Activated CD4-positive, alpha-beta memory T cell treated with anti-CD3 and anti-CD28 coated beads, Interleukin-2, amount 10 ng/mL, durations not matched to agents 7 days and 5 days (primary cell): ENCODE results near the gene SIM2. TPM values are rescaled to one million over a fixed set of nuclear protein-coding genes. Genes with fewer than 3 reads are reported as not detected.
A peak's percentile ranks its signal among the peaks of the same experiment; 100 is the strongest.

Experiments
- CTCF ChIA-PET: fragments of 350-600 bp; sonication (Branson Sonifier 250); formaldehyde crosslinking; loops from one replicate; lab custom pipeline; 2021; ENCODE audit warnings: antibody characterized with exemption, inconsistent platforms; lab: Charles Lee
- POLR2A ChIA-PET: fragments of 350-600 bp; sonication (Branson Sonifier 250); formaldehyde crosslinking; loops from one replicate; lab custom pipeline; 2021; ENCODE audit warnings: antibody characterized with exemption; lab: Charles Lee
- DNase-seq: peaks from one replicate; pipeline ENCODE4 v3.0.0-alpha.2; 2020
- H3K27ac Mint-ChIP-seq: one replicate; pipeline ENCODE4 v1.8.0; 2021; ENCODE audit warnings: mild to moderate bottlenecking, mixed read lengths
- H3K27me3 Mint-ChIP-seq: one replicate; pipeline ENCODE4 v1.8.0; 2021; ENCODE audit warnings: mixed read lengths
- H3K36me3 Mint-ChIP-seq: one replicate; pipeline ENCODE4 v1.8.0; 2021; ENCODE audit warnings: low read depth, mixed read lengths
- H3K4me1 Mint-ChIP-seq: one replicate; pipeline ENCODE4 v1.8.0; 2021; ENCODE audit warnings: mixed read lengths
- H3K4me3 Mint-ChIP-seq: one replicate; pipeline ENCODE4 v1.8.0; 2021; ENCODE audit warnings: mild to moderate bottlenecking, mixed read lengths
- H3K9me3 Mint-ChIP-seq: one replicate; pipeline ENCODE4 v1.8.0; 2021; ENCODE audit warnings: mixed read lengths
- total RNA-seq, 2 experiments: library from RNA; stranded (reverse); gene quantifications; one replicate each; pipeline ENCODE4 v1.2.3, GENCODE V29; 2021

SIM2 gene
- total RNA-seq, 2 experiments from 2014 or later, result 0.55 to 0.68 TPM

DNA sequence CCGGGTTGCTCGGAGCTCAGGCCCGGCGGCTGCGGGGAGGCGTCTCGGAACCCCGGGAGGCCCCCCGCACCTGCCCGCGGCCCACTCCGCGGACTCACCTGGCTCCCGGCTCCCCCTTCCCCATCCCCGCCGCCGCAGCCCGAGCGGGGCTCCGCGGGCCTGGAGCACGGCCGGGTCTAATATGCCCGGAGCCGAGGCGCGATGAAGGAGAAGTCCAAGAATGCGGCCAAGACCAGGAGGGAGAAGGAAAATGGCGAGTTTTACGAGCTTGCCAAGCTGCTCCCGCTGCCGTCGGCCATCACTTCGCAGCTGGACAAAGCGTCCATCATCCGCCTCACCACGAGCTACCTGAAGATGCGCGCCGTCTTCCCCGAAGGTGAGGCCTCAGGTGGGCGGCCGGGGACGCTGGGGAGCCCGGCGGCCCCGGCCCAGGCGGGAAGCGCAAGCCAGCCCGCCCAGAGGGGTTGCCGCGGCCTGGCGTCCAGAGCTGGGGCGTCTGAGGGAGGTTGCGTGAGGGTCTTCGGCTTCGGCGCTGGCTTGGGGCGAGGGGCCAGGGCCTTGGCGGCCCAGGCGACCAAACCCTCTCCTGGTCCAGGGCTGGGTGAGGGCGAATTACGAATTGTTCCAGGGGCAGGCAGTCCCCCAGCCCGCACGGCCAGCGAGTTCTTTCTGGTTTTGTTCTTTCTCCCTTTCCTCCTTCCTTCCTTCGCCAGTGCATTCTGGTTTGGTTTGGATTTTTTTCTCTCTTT is 805 bp downstream of the SIM2 start:
- no peak for DNase-seq
- Mint-ChIP-seq H3K4me3 (peak overlapping the region; percentile 49), H3K9me3 (no peaks in the 10 kb centered on the region), H3K27ac (no peak overlapping the region), H3K27me3 (peaks cover 78% of the 10 kb centered on the region), H3K4me1 (peaks cover 15% of the 10 kb centered on the region), H3K36me3 (peaks cover 3% of the 10 kb centered on the region)
- POLR2A ChIA-PET, result no interaction called here
- CTCF ChIA-PET, result interaction anchor here (1.7 kb wide), 1 partner anchor 69 kb away, joined by 3 read pairs; no protein-coding TSS in a partner anchor

- ChIA-PET CTCF (interaction anchor here (1.7 kb wide), 1 partner anchor 70 kb away, joined by 3 read pairs; no protein-coding TSS in a partner anchor), POLR2A (no interaction called here)
- Mint-ChIP-seq H3K4me3 (peak overlapping the region; percentile 49), H3K27me3 (peaks cover 77% of the 10 kb centered on the region), H3K9me3 (no peaks in the 10 kb centered on the region), H3K27ac (no peak overlapping the region), H3K36me3 (no peaks in the 10 kb centered on the region), H3K4me1 (peaks cover 15% of the 10 kb centered on the region)
- no peak for DNase-seq
These were observed 1.5 kb downstream of the SIM2 start for GRCh38 chr21:36700295-36700970.

DNA sequence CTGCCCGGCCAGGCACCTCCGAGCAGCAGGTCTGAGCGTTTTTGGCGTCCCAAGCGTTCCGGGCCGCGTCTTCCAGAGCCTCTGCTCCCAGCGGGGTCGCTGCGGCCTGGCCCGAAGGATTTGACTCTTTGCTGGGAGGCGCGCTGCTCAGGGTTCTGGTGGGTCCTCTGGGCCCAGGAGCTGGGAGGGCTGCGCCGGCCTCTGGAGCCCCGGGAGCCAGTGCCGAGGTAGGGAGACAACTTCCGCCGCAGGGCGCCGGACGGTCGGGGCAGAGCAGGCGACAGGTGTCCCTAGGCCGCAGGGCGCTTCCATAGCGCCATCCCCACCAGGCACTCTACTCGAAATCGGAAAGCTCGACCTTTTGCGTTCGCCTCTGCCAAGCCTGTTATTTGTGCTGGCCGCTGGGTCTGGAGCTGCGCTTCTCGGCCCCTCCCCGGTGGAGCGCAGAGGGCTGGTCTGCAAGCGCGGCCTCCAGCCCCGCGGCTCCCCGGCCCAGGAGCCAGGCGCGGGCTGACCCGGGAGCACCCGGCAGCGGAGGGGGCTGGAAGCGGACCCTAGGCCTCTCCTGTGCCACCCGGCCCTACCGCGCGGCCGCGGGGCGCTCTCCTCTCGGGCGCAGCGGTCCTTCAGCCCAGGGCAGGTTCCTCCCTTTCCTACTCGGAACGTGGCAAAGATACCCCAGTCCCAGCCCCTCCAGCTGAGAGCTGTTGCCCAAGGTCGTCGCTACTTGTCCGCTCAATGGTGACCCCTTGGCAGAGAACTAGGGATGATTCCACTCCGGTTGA is 2.2 kb downstream of the SIM2 start:
- no peak for DNase-seq
- H3K4me3 Mint-ChIP-seq, result peak overlapping the region; percentile 49
- CTCF ChIA-PET, result interaction anchor here (1.7 kb wide), 1 partner anchor 71 kb away, joined by 3 read pairs; no protein-coding TSS in a partner anchor

DNA sequence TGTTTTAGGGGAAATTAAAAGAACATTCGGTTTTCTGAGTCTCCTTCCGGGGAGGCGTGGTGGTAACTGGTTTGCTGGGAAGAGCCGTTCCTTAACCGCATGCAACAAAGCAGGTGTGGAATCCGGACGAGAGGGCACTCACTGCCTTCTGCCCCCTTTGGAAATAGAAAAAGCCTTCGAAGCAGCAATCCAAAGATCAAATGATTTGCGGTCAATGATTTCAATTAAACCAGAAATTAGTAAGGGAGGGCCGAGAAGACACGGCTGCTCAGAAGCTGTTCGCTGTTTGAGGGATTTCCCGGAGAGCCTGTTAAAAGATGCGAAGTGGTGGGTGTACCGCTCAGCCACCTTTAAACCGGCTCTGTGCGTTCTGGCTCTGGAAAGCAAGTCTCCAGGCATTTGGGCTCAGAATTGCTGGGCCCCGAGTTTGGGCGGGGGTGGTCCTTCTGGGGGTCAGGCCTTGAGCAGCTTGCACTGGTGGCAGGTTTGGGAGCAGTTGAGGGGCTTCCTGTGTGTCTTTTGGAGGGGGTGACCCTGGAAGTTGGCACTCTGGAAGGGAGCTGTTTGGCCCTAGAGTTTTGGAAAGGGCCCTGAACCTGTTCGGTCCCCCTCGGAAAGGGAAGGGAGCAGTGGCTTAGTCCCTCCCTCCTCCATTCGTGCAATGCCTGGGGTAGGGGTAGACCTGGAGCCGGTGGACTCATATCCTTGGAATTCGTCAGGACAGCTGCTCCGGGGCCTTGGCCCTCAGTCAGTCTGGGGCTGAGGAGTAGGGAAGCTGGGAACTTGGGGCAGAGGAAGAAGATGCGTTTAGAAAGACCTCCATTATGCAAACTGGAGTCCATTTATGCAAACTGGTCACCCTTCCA is 3.1 kb downstream of the SIM2 start:
- H3K27ac Mint-ChIP-seq, result peak overlapping the region; percentile 38
- no peaks in the 10 kb centered on the region for H3K9me3 Mint-ChIP-seq
- CTCF ChIA-PET, result no interaction called here
- POLR2A ChIA-PET, result no interaction called here
- peaks cover 24% of the 10 kb centered on the region for H3K4me1 Mint-ChIP-seq
- DNase-seq, result no peak
- H3K27me3 Mint-ChIP-seq, result peaks cover 77% of the 10 kb centered on the region
- H3K4me3 Mint-ChIP-seq, result peak overlapping the region; percentile 35
- no peaks in the 10 kb centered on the region for H3K36me3 Mint-ChIP-seq

More for the DNA sequence above, 2.2 kb downstream of the SIM2 start:
- H3K36me3 Mint-ChIP-seq, result no peaks in the 10 kb centered on the region
- peaks cover 77% of the 10 kb centered on the region for H3K27me3 Mint-ChIP-seq
- POLR2A ChIA-PET, result no interaction called here
- H3K9me3 Mint-ChIP-seq, result no peaks in the 10 kb centered on the region
- peaks cover 15% of the 10 kb centered on the region for H3K4me1 Mint-ChIP-seq
- H3K27ac Mint-ChIP-seq, result no peak overlapping the region

DNA sequence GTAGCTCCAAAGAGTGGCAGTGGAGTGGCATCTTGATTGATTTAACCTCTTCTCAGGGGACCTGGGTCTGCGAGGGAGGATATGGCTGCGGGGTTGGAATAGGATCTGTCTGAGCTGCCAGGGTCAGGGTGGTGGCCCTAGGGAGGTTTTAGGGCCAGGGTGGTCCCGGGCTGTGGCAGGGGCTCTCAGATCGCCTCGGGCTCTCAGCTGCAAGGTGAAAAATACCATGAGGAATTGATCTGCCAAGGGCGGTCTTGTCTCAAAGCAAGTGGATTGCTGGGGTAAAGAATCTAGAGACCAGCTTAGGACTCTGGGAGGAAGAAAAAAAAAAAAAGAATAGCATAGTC is 3.7 kb downstream of the SIM2 start:
- Mint-ChIP-seq H3K27me3 (peaks cover 76% of the 10 kb centered on the region), H3K27ac (peak overlapping the region; percentile 38), H3K36me3 (no peaks in the 10 kb centered on the region), H3K4me3 (no peak overlapping the region), H3K9me3 (no peaks in the 10 kb centered on the region), H3K4me1 (peaks cover 27% of the 10 kb centered on the region)
- CTCF ChIA-PET, result no interaction called here
- POLR2A ChIA-PET, result no interaction called here
- no peak for DNase-seq

DNA sequence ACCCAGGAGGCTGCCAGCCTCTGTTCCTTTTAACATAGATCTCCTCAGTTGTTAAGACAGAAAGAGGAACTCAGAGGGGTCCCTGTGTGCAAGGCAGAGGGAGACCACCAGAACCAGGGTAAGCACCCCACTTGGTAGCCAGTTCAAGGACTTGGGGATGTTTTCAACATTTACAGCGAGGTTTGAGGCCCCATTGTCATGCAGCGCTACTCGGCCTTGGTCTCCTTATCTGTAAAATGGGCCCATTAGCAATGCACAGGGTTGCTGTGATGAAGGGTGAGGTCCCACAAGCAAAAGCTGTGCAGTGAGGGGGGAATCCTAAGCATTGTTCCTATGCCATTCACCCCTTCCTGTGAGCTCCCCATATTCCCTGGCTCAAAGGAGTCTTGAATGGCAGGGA is 4.2 kb downstream of the SIM2 start:
- ChIA-PET POLR2A (no interaction called here), CTCF (interaction anchor here (1.5 kb wide), 1 partner anchor 72 kb away, joined by 3 read pairs; no protein-coding TSS in a partner anchor)
- Mint-ChIP-seq H3K4me3 (no peak overlapping the region), H3K27ac (no peak overlapping the region), H3K4me1 (peaks cover 27% of the 10 kb centered on the region), H3K9me3 (no peaks in the 10 kb centered on the region), H3K36me3 (no peaks in the 10 kb centered on the region), H3K27me3 (peaks cover 73% of the 10 kb centered on the region)
- DNase-seq, result no peak

DNA sequence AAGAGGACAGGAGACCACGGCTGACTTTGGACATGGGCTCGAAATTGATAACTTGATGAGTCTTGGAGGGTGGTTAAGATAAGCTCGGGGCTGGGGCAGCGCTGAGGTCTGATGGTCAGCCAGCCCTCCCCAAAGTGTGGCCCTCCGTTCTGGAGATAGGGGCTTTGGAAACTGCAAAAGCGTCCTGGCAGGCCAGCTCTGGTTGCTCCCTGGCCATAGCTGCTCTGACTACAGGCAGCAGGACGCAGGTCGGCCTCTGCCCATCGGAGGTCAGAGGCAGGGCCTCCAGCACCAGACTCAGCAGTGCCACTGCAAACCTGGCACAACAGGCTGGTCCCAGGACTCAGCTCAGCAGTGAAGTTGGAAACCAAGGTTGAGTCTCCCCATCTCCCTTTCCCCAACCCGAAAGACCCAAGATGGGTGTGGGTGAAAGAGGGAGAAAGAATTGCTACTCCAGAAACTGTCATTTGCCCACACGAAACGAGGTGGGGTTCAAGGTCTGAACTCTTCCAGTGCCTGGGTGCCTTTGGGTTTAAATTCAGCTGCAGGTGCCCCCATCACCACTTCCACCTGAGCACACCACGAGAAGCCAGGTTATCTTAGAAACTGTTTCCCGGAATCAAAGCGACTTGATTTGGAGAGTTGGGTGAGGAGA is 4.8 kb downstream of the SIM2 start:
- CTCF ChIA-PET, result interaction anchor here (1.5 kb wide), 1 partner anchor 73 kb away, joined by 3 read pairs; no protein-coding TSS in a partner anchor
- H3K9me3 Mint-ChIP-seq, result no peaks in the 10 kb centered on the region
- POLR2A ChIA-PET, result no interaction called here

DNA sequence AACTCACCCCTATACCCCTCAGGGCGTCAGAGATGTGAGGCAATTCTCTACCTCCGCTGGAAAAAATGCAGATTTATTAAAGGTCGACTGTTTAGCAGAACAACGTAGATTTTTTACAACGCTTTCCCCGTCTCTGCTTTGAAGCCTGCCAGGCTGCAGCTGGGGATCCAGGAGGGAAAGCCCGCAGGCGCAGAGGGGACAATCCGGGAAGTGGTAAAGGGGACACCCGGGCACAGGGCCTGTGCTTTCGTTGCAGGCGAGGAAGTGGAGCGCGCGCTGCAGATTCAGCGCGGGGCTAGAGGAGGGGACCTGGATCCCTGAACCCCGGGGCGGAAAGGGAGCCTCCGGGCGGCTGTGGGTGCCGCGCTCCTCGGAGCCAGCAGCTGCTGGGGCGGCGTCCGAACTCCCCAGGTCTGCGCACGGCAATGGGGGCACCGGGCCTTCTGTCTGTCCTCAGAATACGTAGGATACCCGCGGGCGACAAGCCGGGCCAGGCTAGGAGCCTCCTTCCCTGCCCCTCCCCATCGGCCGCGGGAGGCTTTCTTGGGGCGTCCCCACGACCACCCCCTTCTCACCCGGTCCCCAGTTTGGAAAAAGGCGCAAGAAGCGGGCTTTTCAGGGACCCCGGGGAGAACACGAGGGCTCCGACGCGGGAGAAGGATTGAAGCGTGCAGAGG is 5.5 kb downstream of the SIM2 start:
- Mint-ChIP-seq H3K27me3 (peaks cover 78% of the 10 kb centered on the region), H3K36me3 (no peaks in the 10 kb centered on the region), H3K4me3 (no peak overlapping the region), H3K9me3 (no peaks in the 10 kb centered on the region), H3K4me1 (peaks cover 32% of the 10 kb centered on the region), H3K27ac (no peak overlapping the region)
- no peak for DNase-seq
- CTCF ChIA-PET, result interaction anchor here (1.5 kb wide), 1 partner anchor 74 kb away, joined by 3 read pairs; no protein-coding TSS in a partner anchor
- POLR2A ChIA-PET, result no interaction called here

More for the DNA sequence above, 4.8 kb downstream of the SIM2 start:
- H3K36me3 Mint-ChIP-seq, result no peaks in the 10 kb centered on the region
- H3K27ac Mint-ChIP-seq, result no peak overlapping the region
- H3K4me3 Mint-ChIP-seq, result no peak overlapping the region
- peaks cover 31% of the 10 kb centered on the region for H3K4me1 Mint-ChIP-seq
- DNase-seq, result no peak
- peaks cover 76% of the 10 kb centered on the region for H3K27me3 Mint-ChIP-seq

GRCh38 chr21:36704958-36705678 is 6.2 kb downstream of the SIM2 start:
- Mint-ChIP-seq H3K4me1 (peaks cover 30% of the 10 kb centered on the region), H3K27ac (no peak overlapping the region), H3K9me3 (no peaks in the 10 kb centered on the region), H3K27me3 (peaks cover 83% of the 10 kb centered on the region), H3K36me3 (no peaks in the 10 kb centered on the region), H3K4me3 (no peak overlapping the region)
- ChIA-PET CTCF (no interaction called here), POLR2A (no interaction called here)
- DNase-seq, result no peak

DNA sequence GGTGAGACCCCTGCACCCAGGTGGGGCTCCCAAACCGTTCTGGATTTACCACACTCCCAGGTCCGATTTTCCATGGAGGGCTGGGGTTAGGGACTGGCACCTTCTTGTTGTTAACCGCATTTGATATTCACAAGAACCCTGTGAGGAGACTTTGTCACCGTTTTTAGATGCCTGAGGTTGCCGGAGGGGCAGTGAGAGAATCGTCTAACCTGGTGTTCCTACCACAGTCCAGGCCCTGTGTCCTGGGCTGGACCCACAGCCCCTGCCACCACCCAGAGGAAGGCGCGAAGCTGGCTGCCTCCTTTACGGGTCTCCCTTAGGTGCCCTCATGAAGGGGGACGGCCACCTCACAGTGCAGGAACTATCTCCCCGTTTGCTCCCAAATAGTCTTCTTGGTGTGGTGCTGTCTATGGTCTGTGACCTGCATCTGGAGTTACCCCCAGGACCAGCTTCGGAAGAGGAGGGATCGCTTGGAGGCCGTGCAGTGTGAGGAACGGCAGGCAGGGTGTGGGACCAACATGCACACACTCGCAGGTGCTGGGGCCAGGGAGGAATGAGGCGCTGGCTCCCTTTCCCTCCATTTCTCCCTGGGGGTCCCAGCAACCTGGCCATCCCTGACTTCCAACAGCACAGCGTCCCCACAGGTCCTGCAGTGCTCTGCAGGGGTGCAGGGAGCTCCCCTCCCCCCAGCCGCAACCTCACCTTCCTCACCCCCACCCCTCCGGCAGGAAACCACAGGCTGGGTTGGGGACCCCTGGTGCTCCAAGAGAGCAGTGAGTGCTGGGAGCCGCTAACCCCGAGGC is 7.0 kb downstream of the SIM2 start:
- H3K4me3 Mint-ChIP-seq, result no peak overlapping the region
- no peaks in the 10 kb centered on the region for H3K36me3 Mint-ChIP-seq
- peaks cover 24% of the 10 kb centered on the region for H3K4me1 Mint-ChIP-seq
- POLR2A ChIA-PET, result no interaction called here
- DNase-seq, result peak; percentile 14
- peaks cover 83% of the 10 kb centered on the region for H3K27me3 Mint-ChIP-seq
- H3K27ac Mint-ChIP-seq, result no peak overlapping the region
- CTCF ChIA-PET, result no interaction called here
- no peaks in the 10 kb centered on the region for H3K9me3 Mint-ChIP-seq
